HG03139 (cell line): ENCODE data around the gene MORN1.

ENCODE experiments used
- ATAC-seq: cut with Tn5 transposase; IDR thresholded peaks from one replicate; pipeline ENCODE4 v1.9.1; 2021; ENCODE audit not compliant: unreplicated experiment

MORN1 gene

DNA sequence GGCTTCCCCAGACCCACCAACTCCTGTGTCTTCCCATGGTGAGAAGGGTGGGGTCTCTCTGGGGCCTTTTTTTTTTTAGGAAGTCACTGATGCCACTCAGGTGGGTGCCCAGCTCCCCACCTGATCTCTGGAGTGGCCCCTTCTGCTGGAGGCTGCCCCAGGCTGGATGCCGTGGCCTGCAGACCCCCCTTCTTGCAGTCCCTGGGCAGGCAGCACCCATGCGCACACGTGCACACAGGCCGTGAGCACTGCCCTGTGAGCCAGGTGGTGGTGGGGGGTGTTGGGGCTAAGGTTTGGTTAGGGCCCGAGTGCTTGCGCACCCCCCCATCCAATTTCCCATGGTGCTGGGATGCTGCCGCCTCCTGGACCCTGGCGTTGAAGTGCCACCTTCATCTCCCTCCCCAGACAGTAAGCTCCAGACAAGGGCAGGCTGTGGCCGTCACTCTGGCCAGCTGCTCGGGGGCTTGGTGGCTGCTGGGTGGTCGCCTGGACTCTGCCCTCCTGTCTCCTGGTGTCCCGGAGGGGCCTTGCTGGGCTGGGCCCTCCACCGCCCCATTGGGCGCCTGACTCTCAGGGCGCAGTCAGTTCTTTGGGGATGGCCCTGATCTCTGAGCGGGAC, 112.7 kb downstream of the MORN1 start:
- ATAC-seq = no peak

- ATAC-seq = no peak
Measured at GRCh38 chr1:2277741-2278488, 113.4 kb downstream of the MORN1 start.

- ATAC-seq = no peak
Measured at GRCh38 chr1:2276803-2277580, 114.4 kb downstream of the MORN1 start.

DNA sequence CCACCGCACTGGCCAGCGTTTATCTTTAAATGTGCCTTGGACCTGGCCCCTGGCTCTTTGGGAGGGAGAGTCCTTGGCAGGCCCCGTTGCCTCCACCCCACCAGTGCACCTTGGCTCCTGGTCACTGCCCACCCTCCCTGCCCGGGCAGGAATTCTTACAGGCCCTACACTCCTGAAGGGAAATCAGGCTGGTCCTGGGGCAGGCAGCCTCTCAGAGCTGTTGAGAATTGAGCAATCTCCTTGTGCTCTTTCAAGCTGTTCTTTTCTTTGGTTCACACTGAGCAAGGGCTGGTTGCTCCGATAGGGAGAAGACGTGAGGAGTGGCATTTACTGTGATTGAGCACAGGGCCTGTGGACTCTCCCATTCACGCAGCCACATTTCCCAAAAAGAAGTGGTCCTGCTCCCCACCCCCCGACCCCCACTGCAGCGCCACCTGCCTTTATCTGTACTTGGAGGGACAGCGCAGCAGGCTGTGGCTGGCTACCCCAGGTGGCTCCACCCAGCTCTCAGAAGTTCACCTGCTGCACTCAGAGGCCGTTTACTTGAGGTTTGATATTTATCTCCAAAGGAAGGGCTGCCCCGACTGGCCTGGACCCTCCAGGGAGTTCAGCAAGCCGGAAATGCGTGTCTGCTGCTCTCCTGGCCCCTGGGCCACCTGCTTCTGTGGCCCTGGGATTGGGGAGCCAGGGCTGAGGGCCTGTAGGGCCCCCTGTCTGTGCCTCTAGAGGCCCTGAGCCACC, 115.4 kb downstream of the MORN1 start:
- ATAC-seq = no peak

GRCh38 chr1:2274929-2275475, 116.4 kb downstream of the MORN1 start:
- no peak for ATAC-seq

DNA sequence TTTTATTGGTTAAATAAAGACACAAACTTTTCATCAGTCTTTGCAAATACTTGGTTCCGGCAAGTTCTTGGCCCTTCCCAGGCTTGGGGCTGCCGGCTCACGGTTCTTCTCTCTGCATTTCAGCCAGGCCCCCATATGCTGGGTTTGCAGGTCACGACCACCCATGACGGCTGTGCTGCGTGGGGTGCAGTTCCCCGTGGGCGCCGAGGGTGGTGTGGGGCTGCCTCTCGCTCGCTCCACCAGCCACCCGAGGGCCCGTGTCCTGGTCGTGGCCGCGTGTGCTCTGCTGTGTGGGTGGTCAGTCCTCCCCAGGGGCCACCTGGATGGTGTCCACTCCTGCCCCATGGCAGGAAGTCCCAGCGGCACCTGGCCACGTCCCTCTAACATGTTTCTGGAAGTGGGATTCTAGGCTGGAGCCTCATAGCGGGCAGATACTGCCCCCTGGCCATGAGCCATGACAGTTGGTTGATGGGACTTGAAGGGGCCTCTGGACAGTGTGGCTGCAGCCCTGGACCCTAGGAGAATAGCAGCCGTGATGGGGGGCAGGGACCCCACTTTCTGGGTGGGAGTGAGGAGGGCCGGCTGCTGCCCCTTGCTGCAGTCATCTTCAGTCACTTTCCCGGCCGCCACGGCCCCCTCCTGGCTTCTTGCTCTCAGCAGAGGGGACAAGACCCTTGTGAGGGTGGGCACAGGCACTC, 117.0 kb downstream of the MORN1 start:
- no peak for ATAC-seq

DNA sequence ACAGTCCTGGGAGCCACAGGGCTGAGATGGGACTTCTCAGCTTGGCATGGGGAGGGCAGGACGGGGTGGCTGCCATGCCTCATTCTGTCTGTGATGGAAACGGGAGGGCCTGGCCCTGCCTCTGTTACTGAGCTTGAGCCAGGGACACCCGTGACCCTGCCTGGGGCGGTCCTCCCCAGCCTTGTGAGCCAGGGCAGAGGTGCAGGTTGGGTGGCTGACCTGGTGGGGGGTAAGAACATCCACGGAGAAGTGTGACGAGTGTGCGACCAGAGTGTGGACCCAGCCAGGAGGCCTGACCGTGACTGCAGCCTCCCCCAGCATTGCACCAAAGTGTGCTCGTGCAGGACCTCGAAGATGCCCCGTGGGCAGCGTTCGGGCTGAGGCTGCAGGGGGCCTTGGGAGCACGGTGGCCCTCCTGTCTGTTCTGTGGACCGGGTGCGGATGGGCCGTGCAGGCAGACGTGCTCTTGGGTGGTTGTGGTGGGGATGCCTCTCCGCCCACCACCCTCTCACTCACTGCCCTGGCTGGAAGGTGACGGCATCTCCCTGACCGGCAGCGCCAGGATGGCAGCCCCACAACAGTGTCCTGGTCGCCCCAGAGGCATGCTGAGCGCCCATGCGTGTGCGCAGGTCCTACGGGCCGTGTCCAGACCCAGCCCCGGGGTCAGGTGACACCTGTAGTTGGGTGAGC, 117.8 kb downstream of the MORN1 start:
- ATAC-seq = no peak

DNA sequence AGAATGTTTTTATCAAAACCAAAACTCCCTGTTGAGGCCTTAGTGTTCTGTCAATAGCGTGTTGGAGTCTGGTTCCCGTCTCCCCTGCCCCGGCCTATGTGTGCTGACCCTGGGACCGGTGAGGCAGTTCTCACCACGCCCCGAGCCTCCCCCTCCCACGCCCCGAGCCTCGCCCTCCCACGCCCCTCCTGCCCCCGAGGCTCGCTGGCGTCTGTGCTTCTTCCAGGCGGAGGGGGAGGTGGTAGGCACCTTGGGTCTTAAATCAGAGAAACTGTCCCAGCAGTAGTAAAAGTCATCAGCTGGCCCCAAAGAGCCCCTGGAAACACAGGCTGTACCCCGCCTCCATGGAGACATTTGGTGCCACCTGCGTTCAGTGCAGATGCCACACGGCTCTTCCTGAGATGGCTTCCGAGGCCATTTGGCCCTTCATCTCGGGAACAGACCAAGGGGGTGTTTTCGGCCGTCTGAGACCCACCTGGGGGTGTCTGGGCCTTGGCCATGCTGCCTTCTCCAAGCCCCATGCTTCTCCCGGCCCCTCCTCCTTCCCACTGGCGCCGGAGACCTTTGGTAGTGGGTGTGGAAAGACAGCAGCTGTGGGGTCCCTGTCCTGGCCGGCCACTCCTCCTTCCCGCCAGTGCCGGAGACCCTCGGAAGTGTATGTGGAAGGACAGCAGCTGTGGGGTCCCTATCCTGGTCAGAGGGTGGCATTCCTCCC, 118.5 kb downstream of the MORN1 start:
- no peak for ATAC-seq

GRCh38 chr1:2271841-2272655, 119.3 kb downstream of the MORN1 start:
- ATAC-seq = no peak
